GM19099 (cell line): ENCODE results near the gene TMEM201.

Source experiments
- POLR2A ChIP-seq: IDR thresholded peaks from 3 replicates; pipeline ENCODE4 v1.6.1; 2011; ENCODE audit warnings: low read depth; ENCODE audit not compliant: insufficient read length; ENCODE audit errors: extremely low read depth

The TMEM201 gene

GRCh38 chr1:9628541-9629444 lies 40.1 kb downstream of the TMEM201 start:
- TF ChIP-seq POLR2A = peak; percentile 39

- TF ChIP-seq POLR2A = peak; percentile 57
Observed at GRCh38 chr1:9629445-9630201, 40.9 kb downstream of the TMEM201 start.

DNA sequence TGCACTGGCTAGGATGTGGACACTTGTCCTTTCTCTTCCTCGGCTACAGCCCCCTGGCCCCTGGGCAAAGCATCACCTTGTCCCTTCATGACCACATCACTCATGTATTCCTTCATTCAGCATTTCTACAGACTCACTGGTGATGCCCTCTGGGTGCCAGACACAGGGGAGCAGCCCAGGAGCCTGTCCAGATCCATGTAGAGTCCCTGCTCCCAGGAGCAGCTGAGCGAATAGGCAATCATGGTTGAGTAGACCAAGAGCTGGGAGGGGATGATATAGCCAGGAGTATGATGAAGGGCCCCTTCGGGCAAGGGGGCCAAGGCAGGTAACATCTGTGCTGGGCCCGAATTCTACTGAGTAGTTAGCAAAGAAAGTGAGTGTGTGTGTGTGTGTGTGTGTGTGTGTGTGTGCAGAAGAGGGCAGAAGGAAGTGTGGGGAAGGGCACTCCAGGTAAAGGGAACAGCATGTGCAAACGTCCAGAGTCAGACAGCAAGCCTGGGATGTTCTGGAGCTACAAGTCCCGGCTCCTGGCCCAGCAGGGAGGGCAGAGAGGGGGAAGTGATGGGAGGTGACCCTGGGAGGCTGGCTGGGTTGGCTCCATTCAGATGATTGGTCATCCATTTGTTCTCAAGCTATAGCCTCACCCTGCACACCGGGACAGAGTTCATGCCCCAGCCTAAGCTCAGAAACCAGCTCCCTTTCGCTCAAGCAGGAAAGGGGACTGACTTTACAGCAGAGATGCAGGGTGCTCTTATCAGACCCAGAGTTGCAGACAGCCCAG lies 41.8 kb downstream of the TMEM201 start:
- peak; percentile 23 for TF ChIP-seq POLR2A

DNA sequence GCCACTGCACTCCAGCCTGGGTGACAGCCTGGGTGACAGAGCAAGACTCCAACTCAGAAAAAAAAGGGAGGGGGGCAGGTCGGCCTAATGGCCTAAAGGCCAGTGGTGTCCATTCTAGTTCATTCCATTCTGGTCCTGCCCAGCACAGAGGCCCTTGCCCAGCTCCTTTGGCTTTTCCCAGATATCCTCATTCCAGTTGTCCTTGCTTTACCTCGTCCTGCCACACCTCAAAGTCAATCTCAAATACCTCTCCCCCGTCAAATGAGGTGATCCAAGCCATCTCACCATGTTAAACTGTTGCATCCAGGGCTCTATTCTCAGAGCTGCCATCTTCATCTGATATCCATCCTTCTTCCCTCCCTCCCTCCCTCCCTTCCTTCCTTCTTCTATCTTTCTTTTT lies 42.9 kb downstream of the TMEM201 start:
- TF ChIP-seq POLR2A = no peak

GRCh38 chr1:9633493-9633892 lies 44.8 kb downstream of the TMEM201 start:
- no peak for TF ChIP-seq POLR2A

GRCh38 chr1:9634582-9634981 lies 45.9 kb downstream of the TMEM201 start:
- TF ChIP-seq POLR2A = no peak

GRCh38 chr1:9639227-9639626 lies 50.5 kb downstream of the TMEM201 start:
- TF ChIP-seq POLR2A = no peak

DNA sequence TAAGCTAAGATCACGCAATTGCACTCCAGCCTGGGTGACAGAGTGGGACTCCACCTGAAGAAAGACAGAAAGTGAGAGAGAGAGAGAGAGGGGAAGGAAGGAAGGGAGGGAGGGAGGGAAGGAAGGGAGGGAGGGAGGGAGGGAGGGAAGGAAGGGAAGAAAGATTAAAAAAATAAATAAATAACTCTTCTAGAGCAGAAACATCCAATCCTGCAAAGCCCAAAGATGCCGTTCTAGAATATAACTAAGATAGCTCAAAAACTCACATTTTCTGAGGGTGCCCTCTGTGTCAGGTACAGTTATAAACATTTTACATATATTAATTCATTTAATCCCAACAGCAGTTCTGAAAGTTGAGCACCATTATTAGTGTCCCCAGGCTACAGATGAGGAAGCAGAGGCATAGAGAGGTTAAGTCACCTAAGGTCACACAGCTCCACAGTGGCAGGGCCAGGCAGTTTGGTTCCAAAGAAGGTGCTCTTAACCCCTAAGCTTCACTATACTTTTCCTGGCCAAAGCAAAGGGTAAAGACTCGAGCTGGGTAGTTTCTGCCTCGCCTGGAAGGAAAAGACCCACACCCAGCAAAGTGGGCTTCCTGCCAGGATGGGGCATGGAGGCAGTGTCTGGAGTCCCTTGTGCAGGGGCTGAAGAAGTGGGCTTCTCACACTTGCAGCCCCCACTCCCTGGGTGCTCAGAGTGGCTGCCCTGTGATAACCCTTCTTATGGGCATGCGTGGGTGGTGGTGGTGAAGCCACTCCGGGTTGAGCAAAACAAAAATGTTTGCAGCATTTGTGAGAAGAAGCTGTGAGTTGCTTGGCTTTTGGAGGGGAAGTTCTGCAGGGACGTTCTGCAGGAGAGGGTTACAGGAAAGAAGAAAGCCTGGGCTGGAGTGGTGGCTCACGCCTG lies 54.9 kb downstream of the TMEM201 start:
- TF ChIP-seq POLR2A = no peak

- no peak for TF ChIP-seq POLR2A
Observed at GRCh38 chr1:9646037-9646436, 57.3 kb downstream of the TMEM201 start.

- TF ChIP-seq POLR2A = no peak
Observed at GRCh38 chr1:9648171-9648570, 59.5 kb downstream of the TMEM201 start.

DNA sequence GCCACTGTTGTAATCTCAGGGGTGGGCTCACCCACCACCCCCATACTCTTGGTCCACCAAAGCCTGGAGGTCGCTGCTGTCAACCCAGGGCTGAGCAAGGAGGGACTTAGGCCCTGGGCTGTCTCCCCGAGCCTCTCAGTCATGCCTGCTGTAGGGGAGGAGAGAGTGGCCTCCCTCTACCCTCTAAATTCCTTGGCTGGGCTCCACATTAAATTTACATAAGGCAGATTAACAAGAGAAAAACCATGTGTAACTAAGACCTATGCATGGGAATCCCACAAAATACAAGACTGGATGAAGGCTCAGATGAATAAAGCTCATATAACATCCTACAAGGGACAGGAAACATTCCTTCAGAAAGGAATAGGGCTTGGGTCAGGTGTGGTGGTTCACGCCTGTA lies 61.1 kb downstream of the TMEM201 start:
- TF ChIP-seq POLR2A = no peak

DNA sequence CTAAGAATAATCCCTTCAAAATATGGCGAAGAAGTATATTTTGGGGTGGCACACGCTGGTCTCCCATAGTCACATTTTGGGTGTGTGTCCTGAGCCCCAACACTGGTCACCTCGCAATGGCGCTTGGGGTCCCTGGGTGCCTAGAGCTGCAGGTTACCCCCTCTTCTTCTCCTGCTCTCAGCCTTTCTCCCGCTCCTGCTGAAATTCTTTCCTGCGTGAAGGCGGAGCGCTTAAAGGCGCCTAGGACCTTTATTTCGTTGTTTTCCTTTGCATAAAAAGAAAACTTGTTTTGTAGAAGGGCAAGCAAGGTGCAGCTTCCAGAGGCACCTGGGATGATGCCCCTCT lies 62.5 kb downstream of the TMEM201 start:
- TF ChIP-seq POLR2A = no peak

DNA sequence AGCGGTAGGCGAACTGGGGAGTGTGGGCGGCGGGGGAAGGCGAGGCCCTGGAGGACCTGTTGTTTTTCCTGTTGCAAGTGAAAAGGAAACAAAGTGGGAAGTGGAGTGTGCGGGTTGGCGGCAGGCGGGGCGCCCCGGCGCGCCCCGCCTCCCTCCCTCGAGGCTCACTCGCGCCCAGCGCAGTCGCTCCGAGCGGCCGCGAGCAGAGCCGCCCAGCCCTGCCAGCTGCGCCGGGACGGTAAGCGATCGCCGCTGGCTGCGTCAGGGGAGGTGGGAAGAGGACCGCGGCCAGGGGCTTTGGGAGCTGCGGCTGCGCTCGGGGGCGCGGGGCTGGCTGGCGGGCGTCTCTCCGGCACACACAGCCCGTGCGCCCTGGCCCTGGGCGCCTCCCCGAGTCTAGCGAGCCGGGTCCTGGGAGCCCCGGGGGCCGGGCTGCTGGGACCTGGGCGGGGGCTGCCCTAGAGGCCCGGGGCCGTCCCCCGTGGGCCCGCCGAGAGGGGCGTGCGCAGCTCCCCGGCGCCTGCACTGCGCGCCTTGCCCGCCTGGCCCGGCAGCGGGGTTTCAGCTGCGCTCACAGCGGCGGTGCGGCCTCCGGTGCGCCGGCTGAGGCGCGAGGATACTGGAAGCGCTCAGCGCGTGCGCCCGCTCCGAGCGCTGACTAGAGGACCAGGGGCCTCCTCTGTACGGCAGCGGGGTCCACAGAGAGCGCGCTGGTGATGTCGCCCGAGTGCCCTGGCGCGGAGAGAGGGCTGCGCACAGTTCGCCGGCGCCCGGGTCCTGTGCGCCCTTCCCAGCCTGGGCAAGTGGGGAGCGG lies 63.1 kb downstream of the TMEM201 start, which contains the start of gene PIK3CD:
TSS of gene PIK3CD (plus strand) at position 167 of the 814 bp plus-strand sequence. CDS start 58,725 bp downstream, outside the sequence.
- TF ChIP-seq POLR2A = peak; percentile 78
